SKM-1 (cell line): ENCODE results near the gene LRR1.
"Not testable (repeated sequence)": the region's sequence is repeated elsewhere in the genome, so short reads cannot be mapped to it uniquely, and the experiment has no call there.

ENCODE experiments used
- DNase-seq: peaks from one replicate; lab custom pipeline; 2025; ENCODE audit not compliant: unreplicated experiment; lab: John Stamatoyannopoulos, UW

The LRR1 gene

GRCh38 chr14:49623941-49624839 is 25.4 kb downstream of the LRR1 start:
- DNase-seq: no peak

- DNase-seq: peak; percentile 48
These were observed 35.2 kb downstream of the LRR1 start for GRCh38 chr14:49633640-49634546.

GRCh38 chr14:49634547-49635334 is 36.0 kb downstream of the LRR1 start, which contains the start of gene DNAAF2:
Gene DNAAF2, minus strand, starts transcription at chr14:49635244. Its CDS starts 95 bp downstream, at chr14:49635149.
- DNase-seq: no peak

- DNase-seq: no peak
These were observed 38.1 kb downstream of the LRR1 start for GRCh38 chr14:49636866-49637265.

- no peak for DNase-seq
These were observed 38.9 kb downstream of the LRR1 start for GRCh38 chr14:49637534-49638078.

- DNase-seq: no peak
These were observed 42.0 kb downstream of the LRR1 start for GRCh38 chr14:49640540-49641417.

GRCh38 chr14:49641697-49642129 is 43.0 kb downstream of the LRR1 start:
- no peak for DNase-seq

GRCh38 chr14:49642163-49642562 is 43.4 kb downstream of the LRR1 start:
- no peak for DNase-seq

GRCh38 chr14:49653508-49653907 is 54.8 kb downstream of the LRR1 start:
- DNase-seq: no peak

GRCh38 chr14:49654511-49654910 is 55.8 kb downstream of the LRR1 start:
- DNase-seq: no peak

- DNase-seq: not testable (repeated sequence)
These were observed 58.8 kb downstream of the LRR1 start for GRCh38 chr14:49657500-49657899.

- no peak for DNase-seq
These were observed 61.1 kb downstream of the LRR1 start for GRCh38 chr14:49659526-49660455.
